Measurements from ENCODE around the gene IGFL1. TPM values are rescaled to one million over a fixed set of nuclear protein-coding genes. Genes with fewer than 3 reads are reported as not detected.
"Not testable (repeated sequence)": the region's sequence is repeated elsewhere in the genome, so short reads cannot be mapped to it uniquely, and the experiment has no call there.

IGFL1 gene
- total RNA-seq = not detected
- total RNA-seq (2013) = not detected
- total RNA-seq = 0 reads per million in 29 experiments

DNA sequence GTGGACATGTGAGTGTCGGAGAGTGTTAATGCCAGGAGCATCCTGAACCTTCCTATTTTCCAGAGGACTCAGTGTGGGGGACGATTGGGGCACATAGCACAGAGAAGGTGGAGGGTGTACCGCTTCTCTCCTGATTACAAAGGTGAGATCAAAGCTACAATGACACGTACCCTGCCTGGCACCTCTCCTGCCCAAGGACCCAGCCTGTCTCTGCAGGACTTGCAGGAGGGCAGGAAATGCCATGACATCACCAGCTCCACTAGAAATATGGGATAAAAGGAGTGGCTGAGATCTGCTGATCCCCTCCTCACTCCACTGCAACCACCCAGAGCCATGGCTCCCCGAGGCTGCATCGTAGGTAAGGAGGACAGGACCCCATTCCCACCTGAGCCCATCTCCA is at the start of gene IGFL1:
TSS of gene IGFL1 (plus strand) at position 301 of the 400 bp plus-strand sequence. CDS start at position 334, 33 bp downstream.
- H3K4me1 Mint-ChIP-seq = peaks cover 5 to 9% (median 6%) of the 10 kb centered on the region in 3 donors
- Histone ChIP-seq H3K4me1 (ENCODE audit: control insufficient read depth in 1 of 2, extremely low read depth in 1 of 2, insufficient read depth in 2 of 2, low read length in 2 of 2) (peaks cover 0 to 7% of the 10 kb centered on the region in 2 experiments), H3K36me3 (ENCODE audit: control insufficient read depth in 2 of 2, extremely low read depth in 1 of 2, insufficient read depth in 1 of 2, low read length in 1 of 2) (no peaks in the 10 kb centered on the region), H3K9me3 (no peaks in the 10 kb centered on the region), H3K27me3 (replicated peaks in 1 of 2; ENCODE audit: control insufficient read depth in 2 of 2, extremely low read depth in 1 of 2, insufficient read depth in 2 of 2, low read length in 1 of 2) (peaks cover 0 to 63% of the 10 kb centered on the region in 2 experiments), H3K27ac (ENCODE audit: low read length) (no peak within 1 kb of the TSS), H3K4me3 (ENCODE audit: control insufficient read depth in 1 of 2, extremely low read depth in 1 of 2, low read length in 1 of 2) (no peak within 1 kb of the TSS)
- ATAC-seq (replicated peaks in 1 of 4) (no peak), DNase-seq (no peak)
- ChIA-PET POLR2A (no interaction called here), CTCF (no interaction called here)
- no peaks in the 10 kb centered on the region for H3K9me3 Mint-ChIP-seq
- H3K4me3 Mint-ChIP-seq = no peak within 1 kb of the TSS
- 79% methylated on average over 5 of the region's 6 CpGs for WGBS (ENCODE audit: insufficient coverage)
- no peak within 1 kb of the TSS for H3K27ac Mint-ChIP-seq
- H3K36me3 Mint-ChIP-seq = no peaks in the 10 kb centered on the region
- peaks cover 32 to 52% of the 10 kb centered on the region in 2 donors for H3K27me3 Mint-ChIP-seq

DNA sequence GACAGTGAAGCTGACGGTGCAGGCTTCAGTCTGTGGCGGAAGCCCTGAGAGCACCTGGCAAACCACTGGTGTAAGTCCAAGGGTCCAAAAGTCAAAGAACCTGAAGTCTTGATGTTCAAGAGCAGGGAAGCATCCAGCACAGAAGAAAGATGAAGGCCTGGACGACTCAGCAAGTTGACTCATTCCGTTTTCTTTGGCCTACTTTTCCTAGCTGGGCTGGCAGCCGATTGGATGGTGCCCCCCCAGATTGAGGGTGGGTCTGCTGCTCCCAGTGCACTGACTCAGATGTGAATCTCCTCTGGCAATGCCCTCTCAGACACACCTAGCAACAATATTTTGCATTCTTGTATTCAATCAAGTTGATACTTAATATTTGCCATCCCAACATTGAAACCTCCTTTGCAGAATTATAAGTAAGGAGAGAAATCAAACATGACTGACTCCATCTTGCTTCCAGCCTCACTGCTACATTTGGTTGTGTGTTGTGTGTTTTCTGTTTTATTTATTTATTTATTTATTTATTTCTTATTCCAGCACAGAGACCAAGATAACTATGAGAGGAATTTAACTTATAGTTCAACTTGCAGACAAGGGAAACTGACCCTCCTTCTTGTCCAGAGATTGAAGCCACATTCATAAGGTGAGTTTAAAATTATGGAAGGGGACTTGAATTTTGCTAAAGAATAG is 48.7 kb upstream of the IGFL1 start:
- Histone ChIP-seq H3K9me3 (no peaks in the 10 kb centered on the region), H3K4me3 (ENCODE audit: control insufficient read depth in 1 of 2, extremely low read depth in 1 of 2, low read length in 1 of 2) (no peak overlapping the region), H3K36me3 (ENCODE audit: control insufficient read depth in 2 of 2, extremely low read depth in 1 of 2, insufficient read depth in 1 of 2, low read length in 1 of 2) (no peaks in the 10 kb centered on the region), H3K27me3 (replicated peaks in 1 of 2; ENCODE audit: control insufficient read depth in 2 of 2, extremely low read depth in 1 of 2, insufficient read depth in 2 of 2, low read length in 1 of 2) (peaks cover 0 to 35% of the 10 kb centered on the region in 2 experiments), H3K27ac (ENCODE audit: low read length) (no peak overlapping the region), H3K4me1 (ENCODE audit: control insufficient read depth in 1 of 2, extremely low read depth in 1 of 2, insufficient read depth in 2 of 2, low read length in 2 of 2) (no peaks in the 10 kb centered on the region)
- H3K27me3 Mint-ChIP-seq = peaks cover 29 to 33% of the 10 kb centered on the region in 2 donors
- DNase-seq = no peak
- CTCF ChIA-PET = no interaction called here
- peaks cover 4 to 11% (median 5%) of the 10 kb centered on the region in 3 donors for H3K4me1 Mint-ChIP-seq
- H3K36me3 Mint-ChIP-seq = no peaks in the 10 kb centered on the region
- no peak overlapping the region for H3K27ac Mint-ChIP-seq
- no peak overlapping the region for H3K4me3 Mint-ChIP-seq
- no peak for ATAC-seq (replicated peaks in 1 of 4)
- WGBS (ENCODE audit: insufficient coverage) = 83% methylated on average over 5 of the region's 5 CpGs
- POLR2A ChIA-PET = no interaction called here
- no peaks in the 10 kb centered on the region for H3K9me3 Mint-ChIP-seq

DNA sequence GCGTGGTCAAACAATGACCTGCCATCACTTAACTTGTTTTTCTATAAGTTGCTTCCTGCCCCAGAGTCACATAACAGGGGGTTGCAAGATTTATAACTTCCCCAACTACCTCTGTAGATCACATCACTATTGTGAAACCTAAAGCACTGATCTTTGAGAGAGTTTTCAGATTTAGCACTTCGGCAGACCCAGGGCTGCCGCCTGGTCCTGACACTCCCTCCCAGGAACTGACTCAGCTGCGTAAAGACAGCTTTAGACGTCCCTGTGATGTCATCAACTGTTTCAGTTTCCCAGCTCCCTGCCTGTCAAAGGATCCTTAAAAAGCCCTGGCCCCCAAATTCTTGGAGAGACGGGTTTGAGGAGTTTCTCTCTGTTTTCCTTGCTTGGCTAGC is 48.2 kb upstream of the IGFL1 start:
- Mint-ChIP-seq H3K27ac (no peak overlapping the region), H3K9me3 (no peaks in the 10 kb centered on the region), H3K4me1 (peaks cover 4 to 11% (median 5%) of the 10 kb centered on the region in 3 donors), H3K4me3 (no peak overlapping the region), H3K36me3 (no peaks in the 10 kb centered on the region), H3K27me3 (peaks cover 29 to 30% of the 10 kb centered on the region in 2 donors)
- DNase-seq (no peak), ATAC-seq (replicated peaks in 1 of 4) (no peak)
- Histone ChIP-seq H3K27me3 (replicated peaks in 1 of 2; ENCODE audit: control insufficient read depth in 2 of 2, extremely low read depth in 1 of 2, insufficient read depth in 2 of 2, low read length in 1 of 2) (peaks cover 0 to 35% of the 10 kb centered on the region in 2 experiments), H3K4me3 (ENCODE audit: control insufficient read depth in 1 of 2, extremely low read depth in 1 of 2, low read length in 1 of 2) (no peak overlapping the region), H3K9me3 (no peaks in the 10 kb centered on the region), H3K4me1 (ENCODE audit: control insufficient read depth in 1 of 2, extremely low read depth in 1 of 2, insufficient read depth in 2 of 2, low read length in 2 of 2) (no peaks in the 10 kb centered on the region), H3K27ac (ENCODE audit: low read length) (no peak overlapping the region), H3K36me3 (ENCODE audit: control insufficient read depth in 2 of 2, extremely low read depth in 1 of 2, insufficient read depth in 1 of 2, low read length in 1 of 2) (no peaks in the 10 kb centered on the region)
- WGBS (ENCODE audit: insufficient coverage) = 5% methylated on average over 4 of the region's 6 CpGs
- ChIA-PET POLR2A (no interaction called here), CTCF (no interaction called here)

DNA sequence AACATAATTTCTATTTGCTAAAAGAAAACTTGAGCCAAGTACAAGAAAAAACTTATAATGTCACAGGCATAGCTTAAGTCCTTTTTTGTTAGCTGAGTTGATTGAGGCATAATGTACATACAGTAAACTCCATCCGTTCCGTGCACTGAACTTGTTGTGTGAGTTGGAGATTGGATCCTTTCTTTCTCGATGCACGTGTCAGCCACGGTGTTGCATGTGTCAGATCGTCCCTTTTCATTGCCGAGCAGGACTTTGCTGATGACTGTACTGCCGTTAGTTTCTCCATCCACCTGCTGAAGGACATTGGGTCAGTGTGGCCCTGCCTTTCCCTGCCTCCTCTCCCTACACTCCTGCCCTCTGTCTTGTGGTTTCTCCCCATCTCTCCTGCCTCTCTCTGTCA is 47.1 kb upstream of the IGFL1 start:
- peaks cover 0 to 27% of the 10 kb centered on the region in 2 experiments for H3K27me3 ChIP-seq (replicated peaks in 1 of 2; ENCODE audit: control insufficient read depth in 2 of 2, extremely low read depth in 1 of 2, insufficient read depth in 2 of 2, low read length in 1 of 2)
- DNase-seq (no peak), ATAC-seq (replicated peaks in 1 of 4) (no peak)
- H3K4me3 Mint-ChIP-seq = no peak overlapping the region
- no peak overlapping the region for H3K27ac Mint-ChIP-seq
- no peak overlapping the region for H3K27ac ChIP-seq (ENCODE audit: low read length)
- H3K36me3 ChIP-seq (ENCODE audit: control insufficient read depth in 2 of 2, extremely low read depth in 1 of 2, insufficient read depth in 1 of 2, low read length in 1 of 2) = no peaks in the 10 kb centered on the region
- no peaks in the 10 kb centered on the region for H3K4me1 ChIP-seq (ENCODE audit: control insufficient read depth in 1 of 2, extremely low read depth in 1 of 2, insufficient read depth in 2 of 2, low read length in 2 of 2)
- H3K9me3 Mint-ChIP-seq = no peaks in the 10 kb centered on the region
- no peaks in the 10 kb centered on the region for H3K36me3 Mint-ChIP-seq
- POLR2A ChIA-PET = no interaction called here
- H3K27me3 Mint-ChIP-seq = peaks cover 28 to 29% of the 10 kb centered on the region in 2 donors
- 86% methylated on average over 8 of the region's 8 CpGs for WGBS (ENCODE audit: insufficient coverage)
- H3K9me3 ChIP-seq = no peaks in the 10 kb centered on the region
- CTCF ChIA-PET = no interaction called here
- no peak overlapping the region for H3K4me3 ChIP-seq (ENCODE audit: control insufficient read depth in 1 of 2, extremely low read depth in 1 of 2, low read length in 1 of 2)
- peaks cover 4 to 11% (median 5%) of the 10 kb centered on the region in 3 donors for H3K4me1 Mint-ChIP-seq

DNA sequence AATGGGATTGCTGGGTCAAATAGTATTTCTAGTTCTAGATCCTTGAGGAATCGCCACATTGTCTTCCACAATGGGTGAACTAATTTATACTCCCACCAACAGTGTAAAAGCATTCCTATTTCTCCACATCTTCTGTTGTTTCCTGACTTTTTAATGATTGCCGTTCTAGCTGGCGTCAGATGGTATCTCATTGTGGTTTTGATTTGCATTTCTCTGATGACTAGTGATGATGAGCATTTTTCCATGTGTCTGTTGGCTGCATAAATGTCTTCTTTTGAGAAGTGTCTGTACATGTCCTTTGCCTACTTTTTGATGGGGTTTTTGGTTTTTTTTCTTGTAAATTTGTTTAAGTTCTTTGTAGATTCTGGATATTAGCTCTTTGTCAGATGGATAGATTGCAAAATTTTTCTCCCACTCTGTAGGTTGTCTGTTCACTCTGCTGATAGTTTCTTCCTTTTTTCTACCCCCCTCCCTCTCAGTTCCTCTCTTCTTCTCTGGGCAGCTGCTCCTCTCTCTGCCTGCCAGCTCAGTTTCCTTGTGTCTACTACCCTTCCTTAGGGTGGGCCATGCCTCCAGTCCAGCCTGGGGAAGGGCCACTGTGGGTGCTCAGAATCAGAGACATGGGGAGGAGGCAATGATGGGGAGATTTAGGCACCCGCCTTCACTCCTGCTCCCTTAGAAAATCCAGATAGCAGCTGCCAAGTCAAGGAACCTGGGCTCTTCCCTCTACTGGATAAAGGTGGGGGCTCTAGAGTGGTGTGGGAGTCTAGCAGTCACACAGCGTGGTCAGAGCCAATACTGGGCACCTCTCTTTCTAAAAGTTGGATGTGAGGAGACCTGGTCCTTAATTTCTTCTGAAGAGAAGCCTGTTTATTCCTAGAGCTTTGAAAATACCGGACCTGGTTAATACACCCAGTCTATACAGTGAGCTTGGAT is 44.5 kb upstream of the IGFL1 start:
- H3K36me3 ChIP-seq (ENCODE audit: control insufficient read depth in 2 of 2, extremely low read depth in 1 of 2, insufficient read depth in 1 of 2, low read length in 1 of 2); H3K36me3 Mint-ChIP-seq; H3K27ac Mint-ChIP-seq; H3K9me3 ChIP-seq; DNase-seq; H3K4me3 Mint-ChIP-seq; H3K4me1 ChIP-seq (ENCODE audit: control insufficient read depth in 1 of 2, extremely low read depth in 1 of 2, insufficient read depth in 2 of 2, low read length in 2 of 2); H3K4me3 ChIP-seq (ENCODE audit: control insufficient read depth in 1 of 2, extremely low read depth in 1 of 2, low read length in 1 of 2); H3K27ac ChIP-seq (ENCODE audit: low read length); POLR2A ChIA-PET; ATAC-seq (replicated peaks in 1 of 4); H3K9me3 Mint-ChIP-seq; CTCF ChIA-PET: not testable (repeated sequence)
- peaks cover 35 to 43% of the 10 kb centered on the region in 2 donors for H3K27me3 Mint-ChIP-seq
- 38% methylated on average over 3 of the region's 6 CpGs for WGBS (ENCODE audit: insufficient coverage)
- H3K4me1 Mint-ChIP-seq = peaks cover 4 to 11% (median 5%) of the 10 kb centered on the region in 3 donors
- H3K27me3 ChIP-seq (replicated peaks in 1 of 2; ENCODE audit: control insufficient read depth in 2 of 2, extremely low read depth in 1 of 2, insufficient read depth in 2 of 2, low read length in 1 of 2) = peaks cover 0 to 34% of the 10 kb centered on the region in 2 experiments

DNA sequence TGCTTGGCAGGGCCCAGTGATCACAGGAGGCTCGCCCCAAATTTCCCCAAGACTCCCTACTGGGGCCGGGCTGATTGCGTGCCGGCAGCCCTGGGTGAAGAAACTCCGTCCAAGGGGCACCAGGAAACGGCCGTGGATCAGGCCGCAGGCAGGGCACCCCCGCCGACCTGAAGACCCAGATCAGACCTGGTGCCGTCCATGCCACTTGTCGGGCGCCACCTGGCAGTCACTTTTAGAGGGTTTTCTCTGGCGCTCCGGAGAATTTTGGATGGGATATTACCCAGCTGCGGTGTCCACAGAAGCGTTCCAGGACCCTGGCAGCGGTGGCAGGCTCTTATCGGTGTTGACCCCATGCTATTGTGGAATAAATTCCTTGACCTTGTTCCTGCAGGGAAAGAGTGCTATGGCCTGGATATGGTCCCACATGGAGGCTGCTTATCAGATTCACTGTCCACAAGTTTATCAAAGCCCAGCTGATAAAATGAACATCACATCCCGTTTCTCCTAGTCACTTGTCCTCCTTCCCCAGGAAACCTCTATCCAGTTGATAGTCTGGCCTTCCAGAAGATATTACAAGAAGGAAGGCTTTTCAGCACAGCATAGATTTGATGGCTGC is 43.3 kb upstream of the IGFL1 start:
- 89% methylated on average over 19 of the region's 20 CpGs for WGBS (ENCODE audit: insufficient coverage)
- CTCF ChIA-PET = no interaction called here
- Histone ChIP-seq H3K36me3 (ENCODE audit: control insufficient read depth in 2 of 2, extremely low read depth in 1 of 2, insufficient read depth in 1 of 2, low read length in 1 of 2) (no peaks in the 10 kb centered on the region), H3K9me3 (no peaks in the 10 kb centered on the region), H3K4me1 (ENCODE audit: control insufficient read depth in 1 of 2, extremely low read depth in 1 of 2, insufficient read depth in 2 of 2, low read length in 2 of 2) (no peaks in the 10 kb centered on the region), H3K27me3 (replicated peaks in 1 of 2; ENCODE audit: control insufficient read depth in 2 of 2, extremely low read depth in 1 of 2, insufficient read depth in 2 of 2, low read length in 1 of 2) (peaks cover 0 to 46% of the 10 kb centered on the region in 2 experiments), H3K27ac (ENCODE audit: low read length) (no peak overlapping the region), H3K4me3 (ENCODE audit: control insufficient read depth in 1 of 2, extremely low read depth in 1 of 2, low read length in 1 of 2) (no peak overlapping the region)
- POLR2A ChIA-PET = no interaction called here
- DNase-seq = no peak
- no peak for ATAC-seq (replicated peaks in 1 of 4)
- Mint-ChIP-seq H3K27ac (no peak overlapping the region), H3K9me3 (no peaks in the 10 kb centered on the region), H3K4me1 (peaks cover 4 to 11% (median 5%) of the 10 kb centered on the region in 3 donors), H3K36me3 (no peaks in the 10 kb centered on the region), H3K4me3 (no peak overlapping the region), H3K27me3 (peaks cover 43 to 53% of the 10 kb centered on the region in 2 donors)
